Measurements from ENCODE around the gene PDE6C.

GRCh38 chr10:93615576-93616235 lies 3.4 kb downstream of the PDE6C start:
- no peak for TF ChIP-seq CTCF (IDR thresholded peaks at IDR 0.05)
- no peak for TF ChIP-seq POLR2A (IDR thresholded peaks at IDR 0.05)
